Activated gamma-delta T cell treated with Interleukin-2 at 50 U/mL for 16 hours (primary cell): ENCODE data around the gene SUPT3H.

Source experiments
- DNase-seq: peaks from one replicate; pipeline ENCODE4 v3.0.0-alpha.2; 2020

Gene SUPT3H

DNA sequence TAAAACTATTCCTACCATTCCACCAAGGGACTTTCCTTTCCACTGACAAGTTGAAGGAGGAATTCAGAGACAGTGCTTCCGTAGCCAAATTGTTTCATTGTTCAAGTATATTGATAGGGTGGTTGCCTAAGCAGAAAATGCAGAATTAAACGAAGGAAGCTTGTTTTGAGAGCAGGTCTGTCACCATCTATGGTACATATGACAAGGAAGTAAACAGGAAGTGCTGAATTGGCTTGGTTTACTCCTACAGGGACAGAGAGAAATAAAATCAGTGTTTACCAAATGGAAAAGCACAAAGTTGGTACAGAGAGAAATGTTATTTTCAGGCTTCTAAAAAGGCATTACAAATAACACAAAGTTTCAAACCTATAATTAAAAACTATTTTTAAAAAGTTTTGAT is 568.5 kb downstream of the SUPT3H start:
- DNase-seq: no peak

DNA sequence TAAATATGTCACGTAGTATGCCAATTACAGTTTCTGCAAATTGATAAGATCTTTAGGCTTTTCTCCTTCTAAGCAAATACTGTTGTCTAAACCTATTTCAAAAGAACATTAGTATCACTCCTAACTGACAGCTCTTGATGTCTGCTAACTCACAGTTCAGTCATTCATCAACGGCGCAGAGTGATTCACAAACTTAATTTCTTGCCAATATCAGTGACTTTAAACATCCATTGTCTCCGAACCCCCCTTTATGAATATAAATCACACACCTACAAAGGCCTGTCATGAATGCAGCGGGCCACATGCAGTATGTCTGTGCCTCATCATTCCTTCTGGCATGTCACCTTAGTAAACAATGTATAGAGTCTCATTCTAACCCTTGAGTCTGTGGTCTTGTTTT is 569.6 kb downstream of the SUPT3H start:
- no peak for DNase-seq

DNA sequence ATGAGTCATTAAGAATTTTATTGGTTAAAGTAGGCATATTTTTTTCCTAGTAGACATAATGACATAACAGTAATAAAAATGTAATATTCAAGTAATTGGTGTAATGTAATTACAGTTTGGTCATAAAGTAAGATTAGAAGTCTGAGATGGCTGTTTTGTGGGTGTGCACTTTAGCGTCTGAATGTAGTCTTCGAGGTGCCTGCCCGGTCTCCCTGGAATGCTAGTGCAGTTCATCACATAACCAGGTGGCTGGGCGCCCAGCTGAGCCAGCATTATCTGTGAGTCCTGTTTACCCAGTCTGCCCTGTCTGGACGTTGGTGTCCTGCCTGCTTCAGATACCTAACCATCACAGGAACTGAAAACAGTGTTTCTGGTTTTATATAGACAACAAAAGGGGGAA is 571.1 kb downstream of the SUPT3H start:
- DNase-seq: no peak

DNA sequence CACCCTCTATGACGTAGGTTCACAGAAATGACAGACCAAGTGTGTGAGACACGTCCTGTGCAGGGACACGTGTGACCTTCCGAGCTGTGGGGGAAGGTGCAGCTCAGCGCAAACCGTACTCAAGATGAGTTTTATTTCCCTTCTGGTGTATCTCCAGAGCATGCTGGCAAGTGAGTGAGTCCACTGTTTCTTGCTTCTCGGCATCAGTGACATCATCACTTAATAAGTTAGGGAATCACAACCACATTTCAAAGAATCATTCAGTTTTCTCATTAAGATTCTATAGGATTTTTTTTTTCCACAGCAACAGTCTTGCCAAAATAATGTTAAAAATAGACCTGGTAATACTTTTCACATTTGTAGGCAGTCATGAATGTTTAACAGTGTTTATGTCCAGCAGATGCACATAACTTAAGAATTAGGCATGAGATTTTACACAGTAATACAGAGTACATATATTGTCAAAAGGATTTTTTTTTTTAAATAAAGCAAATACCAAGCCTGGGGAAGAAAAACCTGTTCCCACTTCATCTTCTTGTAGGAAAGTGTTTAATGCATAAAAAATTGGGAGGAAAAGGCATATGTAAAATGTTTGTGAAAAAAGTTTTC is 572.4 kb downstream of the SUPT3H start:
- no peak for DNase-seq

DNA sequence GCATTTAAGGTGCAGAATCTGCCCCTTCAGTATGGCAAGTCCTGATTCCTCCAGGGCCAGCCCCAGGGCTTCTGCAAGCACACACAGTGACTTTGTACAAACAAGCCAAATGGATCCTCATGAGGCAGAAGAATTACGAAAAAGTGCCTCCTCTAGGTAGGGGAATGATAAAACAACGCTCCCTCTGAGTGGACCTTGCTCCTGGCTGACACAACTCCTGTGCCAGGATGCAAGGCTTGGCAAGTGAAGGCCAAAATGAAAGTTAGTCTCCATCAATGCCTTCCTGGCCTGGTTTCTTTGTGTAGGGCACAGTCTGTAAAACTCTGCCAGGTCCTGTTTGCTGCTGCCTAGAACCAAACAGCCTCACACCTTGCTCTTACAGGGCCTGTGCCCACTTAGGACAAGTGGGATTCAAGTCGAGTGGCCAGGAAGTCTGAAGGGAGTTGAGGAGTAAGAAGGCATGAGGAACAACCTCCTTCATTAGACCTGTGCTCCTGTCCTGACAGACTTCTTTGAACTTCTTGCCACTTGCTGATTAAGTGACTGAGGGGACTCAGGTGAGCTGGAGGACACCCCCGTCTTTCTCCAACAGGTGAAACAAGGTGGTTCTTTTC is 573.1 kb downstream of the SUPT3H start:
- no peak for DNase-seq

DNA sequence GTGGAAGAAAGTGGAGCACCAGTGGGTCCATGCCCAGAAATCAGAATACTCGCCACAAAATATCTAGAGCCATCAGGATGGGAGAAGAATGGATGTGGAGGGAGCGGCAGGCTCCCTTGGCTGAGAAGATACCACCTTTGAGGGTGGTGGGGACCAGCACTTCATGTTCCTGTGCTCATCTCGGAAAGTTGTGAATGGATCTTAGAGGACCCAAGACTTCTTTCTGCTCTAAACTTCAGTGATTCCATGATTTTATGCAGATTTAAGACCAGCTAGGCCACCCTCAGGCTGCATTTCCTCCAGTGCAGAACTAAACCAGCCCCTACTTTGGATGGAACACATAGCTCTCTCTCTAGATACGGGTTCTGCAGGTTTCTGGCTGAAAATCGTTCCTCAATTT is 573.7 kb downstream of the SUPT3H start:
- no peak for DNase-seq

DNA sequence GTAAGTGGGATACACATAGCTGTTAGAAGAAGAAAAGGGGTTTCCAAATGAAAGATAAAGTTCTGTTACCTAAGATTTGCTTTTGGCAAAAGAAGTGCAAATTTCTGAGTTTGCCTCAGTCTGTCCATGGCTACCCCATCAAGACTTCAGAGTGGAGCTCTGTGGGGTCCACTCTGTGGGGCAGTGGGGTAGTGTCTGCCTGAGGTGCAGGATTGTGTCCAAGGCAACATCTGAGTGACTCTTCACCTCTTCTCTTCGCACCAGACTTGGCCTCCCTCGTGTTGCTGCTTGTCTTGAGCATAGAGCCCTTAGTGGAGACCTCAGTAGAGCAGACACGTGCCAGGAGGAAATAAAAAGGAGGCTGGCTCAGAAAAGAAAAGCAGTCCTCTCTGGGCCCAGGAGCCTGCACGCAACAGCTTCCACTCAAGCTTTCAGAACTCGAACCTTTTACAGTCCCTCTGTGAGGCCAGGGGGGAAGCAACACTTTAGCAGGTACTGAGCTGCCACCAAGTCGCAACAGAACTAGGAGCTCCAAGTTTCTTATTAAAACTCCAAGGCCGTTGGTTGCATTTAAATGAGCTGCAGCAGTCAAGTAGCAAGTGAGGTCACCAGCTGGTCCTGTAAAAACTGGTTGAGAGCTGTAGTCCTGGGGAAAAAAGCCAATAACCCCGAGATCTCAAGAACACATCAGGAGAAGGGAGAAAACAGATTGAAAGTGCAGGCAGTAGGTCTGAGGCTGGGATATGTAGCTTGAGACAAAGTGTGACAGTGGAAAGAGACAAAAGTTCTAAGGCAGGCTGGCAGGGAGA is 576.7 kb downstream of the SUPT3H start:
- DNase-seq: no peak

DNA sequence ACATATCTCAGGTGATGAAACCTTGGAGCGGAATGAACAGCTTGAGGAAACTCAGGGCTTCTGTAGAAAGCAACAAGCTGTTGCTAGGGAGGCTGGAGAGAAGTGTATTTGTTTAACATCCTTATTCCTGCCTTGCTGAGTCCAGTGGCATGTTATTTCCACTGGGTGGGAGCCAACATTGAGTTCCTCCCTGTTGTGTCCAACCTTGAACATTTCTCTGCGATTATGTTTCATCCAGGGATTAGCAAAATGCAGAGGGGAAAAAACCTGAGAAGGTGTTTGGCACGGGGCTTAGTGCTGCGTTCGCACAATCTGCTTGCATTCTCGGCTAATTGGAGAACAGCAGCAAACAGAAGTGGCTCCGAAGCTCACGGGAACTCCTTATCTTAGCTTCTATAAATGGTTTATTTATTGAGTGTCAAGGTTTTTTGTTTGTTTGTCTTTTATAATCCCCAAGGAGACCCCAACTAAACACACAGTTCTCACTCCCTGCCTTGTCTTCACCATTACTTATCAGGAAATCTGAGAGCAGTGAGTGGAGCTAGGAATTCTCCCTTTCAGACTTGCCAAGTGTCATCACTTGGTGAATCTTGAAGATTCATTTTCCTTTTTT is 577.5 kb downstream of the SUPT3H start:
- no peak for DNase-seq

DNA sequence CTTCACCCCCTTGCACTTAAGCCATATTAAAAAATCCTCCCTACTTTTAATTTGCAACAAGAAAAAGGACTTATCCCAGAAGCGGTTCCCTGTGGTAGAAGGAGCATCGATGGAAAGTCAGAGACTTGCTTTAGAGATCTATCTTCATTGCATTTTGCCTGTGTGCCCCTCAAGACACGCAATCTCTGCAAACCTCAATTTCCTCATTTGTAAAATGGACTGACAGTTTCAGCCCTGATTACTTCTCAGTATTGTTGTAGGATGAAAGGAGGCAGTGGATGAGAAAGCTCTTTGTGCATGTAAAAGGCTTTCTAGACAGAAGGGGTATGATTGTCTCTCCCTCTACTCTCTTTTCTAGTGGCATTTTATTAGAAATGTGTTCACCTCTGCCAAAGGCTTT is 580.0 kb downstream of the SUPT3H start:
- DNase-seq: no peak

DNA sequence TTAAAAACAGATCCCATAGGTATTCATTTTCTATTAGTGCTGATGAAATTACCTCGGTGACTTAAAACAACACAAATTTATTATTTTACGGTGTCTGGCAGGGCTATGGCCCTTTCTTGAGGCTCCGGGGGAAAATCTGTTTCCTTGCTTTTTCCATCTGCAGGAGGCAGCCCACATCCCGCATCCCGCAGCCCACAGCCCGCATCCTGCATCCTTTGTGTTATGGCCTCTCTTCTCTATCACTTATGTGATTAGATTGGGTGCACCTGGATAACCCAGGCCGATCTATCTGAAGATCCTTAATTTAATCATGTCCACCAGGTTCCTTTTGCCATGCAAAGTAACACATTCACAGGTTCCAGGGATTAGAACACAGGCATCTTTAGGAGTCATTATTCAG is 582.4 kb downstream of the SUPT3H start:
- no peak for DNase-seq

DNA sequence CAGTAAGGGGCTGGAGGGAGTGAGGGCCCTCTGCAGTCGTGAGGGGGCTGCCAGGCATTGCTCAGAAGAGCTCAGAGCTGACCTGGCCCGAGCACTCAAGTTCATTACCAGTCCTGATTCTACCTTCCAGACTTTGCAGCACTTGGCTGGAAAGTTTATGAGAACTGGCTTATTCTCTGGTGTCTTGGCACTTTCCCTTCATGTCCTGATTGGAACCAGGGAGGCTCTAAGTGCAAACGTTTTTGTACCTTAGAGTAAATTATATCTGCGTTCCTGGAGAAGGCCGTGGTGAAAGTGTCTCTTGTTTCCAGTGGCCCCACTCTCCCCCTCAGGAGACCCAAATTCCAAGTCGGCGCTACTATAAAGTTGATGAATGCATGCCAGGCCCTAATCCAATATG is 587.9 kb downstream of the SUPT3H start:
- DNase-seq: no peak

DNA sequence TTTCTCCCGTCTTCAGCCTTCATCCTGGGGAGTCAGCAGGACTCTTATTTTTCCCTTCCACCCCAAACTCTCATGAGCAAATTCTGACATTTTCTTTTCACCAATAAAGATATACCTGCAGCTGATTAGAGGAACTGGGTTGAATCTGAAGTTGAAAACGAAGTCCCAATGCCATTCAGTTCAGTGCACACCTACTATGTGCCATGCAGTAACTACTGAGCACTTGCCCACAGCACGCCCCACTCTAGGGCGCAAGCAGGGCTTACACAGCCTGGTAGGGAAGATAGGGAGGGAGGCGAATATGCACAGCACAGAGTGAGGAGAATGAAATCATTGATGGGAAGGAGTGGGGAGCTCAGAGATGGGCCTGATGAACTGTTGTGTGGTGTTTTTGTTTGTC is 588.7 kb downstream of the SUPT3H start:
- DNase-seq: no peak

DNA sequence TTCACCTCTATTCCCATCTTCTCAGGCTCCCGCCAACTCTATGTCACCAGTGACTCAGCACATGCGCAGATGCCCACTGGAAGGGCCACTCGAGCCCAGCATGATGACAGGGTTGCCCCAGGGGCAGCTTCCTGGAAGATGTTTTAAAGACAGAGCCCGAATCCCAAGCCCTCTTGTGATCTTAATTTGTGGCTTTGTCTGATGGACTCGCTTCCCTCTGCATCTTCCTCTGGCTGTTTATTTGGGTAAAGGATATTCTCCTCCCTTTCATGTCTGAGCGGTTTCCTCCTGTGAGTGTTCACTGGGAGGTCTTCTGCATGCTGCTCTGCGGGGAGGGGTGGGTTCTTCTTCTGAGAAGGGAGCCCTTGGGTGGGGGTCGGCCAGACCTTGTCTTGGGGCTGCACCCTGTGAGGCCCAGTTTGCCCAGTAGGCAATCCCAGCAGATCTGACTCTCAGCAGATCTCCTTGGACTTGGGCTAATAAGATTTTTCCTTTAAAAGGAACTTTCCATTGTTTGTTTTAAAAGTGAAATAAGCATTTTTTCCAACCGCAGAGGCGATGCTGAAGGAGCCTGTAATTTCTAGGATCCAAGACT is 589.2 kb downstream of the SUPT3H start:
- DNase-seq: no peak

DNA sequence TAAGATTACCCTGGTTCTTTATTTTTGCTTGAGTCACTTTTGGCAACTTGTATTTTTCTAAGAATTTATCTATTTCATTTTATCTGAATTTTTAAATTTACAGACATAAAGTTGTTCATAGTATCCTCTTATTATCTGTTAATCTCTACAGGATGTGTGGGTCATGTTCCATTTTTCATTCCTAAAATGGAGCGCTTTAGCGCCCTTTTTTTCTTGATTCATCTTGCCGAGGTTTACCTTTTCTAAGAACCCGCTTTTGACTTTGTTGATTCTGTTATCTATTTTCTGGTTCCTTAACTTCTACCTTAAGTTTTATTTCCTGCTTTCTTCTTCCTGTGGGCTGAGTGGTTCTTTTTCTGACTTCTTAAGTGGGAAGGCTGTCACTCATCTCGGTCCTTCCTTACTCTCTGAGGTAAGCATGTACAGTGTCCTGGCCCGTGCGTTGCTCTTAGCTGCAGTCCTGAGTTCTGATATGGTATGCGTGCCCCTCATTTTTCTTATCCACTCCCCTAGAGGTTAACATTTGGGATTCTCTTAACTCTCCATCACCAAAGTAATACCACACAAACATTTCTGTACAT is 590.4 kb downstream of the SUPT3H start:
- no peak for DNase-seq

DNA sequence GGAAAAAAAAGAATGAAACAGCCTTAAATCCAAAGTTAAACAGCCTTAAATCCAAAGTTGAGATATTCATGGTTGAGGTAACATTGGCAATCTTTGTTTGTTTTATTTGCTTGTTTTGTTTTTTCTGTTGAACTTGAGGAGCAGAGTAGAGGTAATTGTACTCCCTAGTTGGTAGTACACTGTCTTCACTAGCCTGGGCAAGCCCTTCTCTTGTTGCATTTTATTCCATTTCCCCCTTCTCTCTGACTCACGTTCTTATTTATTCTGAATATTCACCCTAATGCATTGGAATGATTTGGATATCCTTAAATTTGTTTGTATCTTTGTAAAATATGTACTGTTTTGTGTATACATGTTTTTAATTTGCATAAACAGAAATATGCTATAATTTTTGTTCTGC is 592.6 kb downstream of the SUPT3H start:
- no peak for DNase-seq

DNA sequence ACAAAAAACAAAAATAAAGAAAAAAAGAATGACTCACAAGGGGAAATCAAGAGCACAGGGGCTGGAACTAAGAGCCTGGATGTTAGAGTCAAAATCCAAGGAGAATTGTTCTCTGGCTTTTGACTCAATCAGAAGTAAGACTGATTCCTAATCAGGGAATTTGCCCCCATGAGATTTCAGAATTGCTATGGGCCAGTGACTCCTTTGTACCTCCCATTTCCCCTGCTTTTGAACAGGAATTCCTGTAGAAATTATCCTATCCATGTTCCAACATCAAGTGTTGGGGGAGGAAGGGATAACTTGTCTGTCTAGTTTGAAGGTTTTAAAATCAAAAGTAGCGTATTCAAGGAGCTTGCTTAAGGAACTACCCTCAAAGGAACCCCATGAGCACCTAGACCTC is 593.5 kb downstream of the SUPT3H start:
- no peak for DNase-seq

DNA sequence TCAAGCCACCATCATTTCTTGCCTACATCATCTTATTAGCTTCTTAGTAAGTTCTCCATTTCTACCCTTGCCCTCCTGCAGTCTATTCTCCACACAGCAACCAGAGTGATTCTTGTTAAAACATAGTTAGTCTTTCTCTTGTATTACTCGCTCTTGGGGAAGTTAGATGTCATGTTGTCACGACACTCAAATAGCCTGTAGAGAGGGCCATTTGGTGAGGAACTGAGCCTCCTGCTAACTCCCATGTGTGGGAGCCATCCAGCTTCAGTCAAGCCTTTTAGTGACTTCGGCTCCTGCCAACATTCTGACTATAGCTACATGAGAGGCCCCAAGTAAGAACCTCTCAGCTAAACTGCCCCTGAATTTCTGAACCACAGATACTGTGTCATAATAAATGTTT is 594.8 kb downstream of the SUPT3H start:
- no peak for DNase-seq

DNA sequence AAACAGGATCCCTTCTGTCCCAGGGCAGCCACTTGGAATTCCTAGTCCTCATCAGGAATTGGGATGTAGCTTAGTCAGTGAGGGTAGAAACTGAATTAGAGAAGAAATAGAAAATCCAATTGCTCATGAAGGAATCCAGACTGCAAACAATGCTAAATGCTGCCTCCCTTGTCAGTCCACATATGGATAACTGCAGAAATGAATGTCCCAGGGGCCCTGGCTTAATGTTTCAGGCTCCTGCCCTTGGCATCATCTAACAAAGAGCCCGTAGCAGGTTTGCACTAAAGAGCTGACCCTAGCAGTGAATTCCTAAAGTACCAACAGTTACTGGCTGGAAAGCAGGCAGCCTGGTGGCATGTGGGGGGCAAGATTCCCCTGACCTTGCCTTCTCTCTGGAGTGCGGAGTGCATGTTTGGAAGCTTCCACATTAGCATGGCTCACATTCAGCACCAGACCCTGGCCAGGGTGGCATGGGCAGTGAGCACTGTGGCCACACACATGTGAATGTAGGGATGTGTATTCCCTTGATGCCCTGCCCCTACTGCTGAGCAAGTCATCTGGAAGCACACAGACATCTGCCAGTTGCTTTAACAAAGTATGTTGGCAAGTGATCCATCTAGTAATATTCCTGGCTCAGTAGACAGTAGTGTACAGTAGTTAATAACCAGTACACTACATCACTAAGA is 595.7 kb downstream of the SUPT3H start:
- no peak for DNase-seq

DNA sequence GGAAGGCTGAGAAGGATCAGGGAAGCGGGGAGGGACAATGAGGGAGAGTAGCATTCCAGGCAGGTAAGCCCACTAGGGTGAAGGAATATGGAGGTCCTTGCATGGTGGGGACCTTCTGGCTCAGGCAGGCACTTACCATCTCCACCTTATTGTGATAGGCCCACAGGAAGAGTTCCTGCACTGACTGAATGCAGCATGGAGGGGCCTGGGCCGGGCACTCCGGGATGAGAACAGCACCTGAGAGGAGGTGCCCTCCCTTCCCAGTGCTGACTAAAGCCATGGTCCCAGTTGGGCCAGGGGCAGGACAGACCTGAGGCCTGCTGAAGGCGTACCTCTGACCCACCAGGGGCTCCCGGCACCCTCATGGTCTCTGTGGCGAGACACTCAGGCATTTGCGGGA is 597.6 kb downstream of the SUPT3H start:
- no peak for DNase-seq

DNA sequence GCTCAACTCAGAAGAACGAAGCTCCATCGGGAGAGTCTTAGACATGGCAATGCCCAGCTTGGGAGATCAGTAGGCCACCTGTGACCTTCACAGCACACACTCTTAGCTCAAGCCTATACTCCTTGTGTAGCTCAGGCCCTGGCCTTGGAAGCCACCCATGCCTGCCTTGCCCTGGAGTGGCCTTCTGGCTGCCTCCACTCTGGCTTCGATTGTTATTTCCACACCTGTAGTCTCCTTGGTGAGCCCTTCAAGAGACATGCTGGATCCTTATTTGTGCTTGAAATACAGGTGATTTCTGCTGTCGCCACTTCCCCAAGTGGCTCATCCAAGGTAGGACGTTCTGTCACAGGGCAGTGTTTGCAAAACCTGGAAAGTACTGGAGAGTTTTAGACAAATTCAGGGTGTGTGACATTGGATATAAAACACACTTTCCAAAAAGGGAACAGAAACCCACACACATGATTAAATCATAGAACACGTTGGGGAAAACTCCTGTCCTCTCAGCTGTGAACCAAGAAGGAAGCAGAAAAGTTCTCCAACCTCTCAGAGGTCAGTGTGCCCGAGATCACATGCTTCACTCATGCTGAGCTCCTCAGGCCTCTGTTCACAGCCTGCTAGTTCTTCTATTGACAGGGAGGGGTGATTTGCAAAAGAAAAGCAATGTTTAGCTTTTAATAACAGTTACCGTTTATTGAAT is 598.5 kb downstream of the SUPT3H start:
- DNase-seq: no peak
